ENCODE measurements around the gene CD164L2.

DNA sequence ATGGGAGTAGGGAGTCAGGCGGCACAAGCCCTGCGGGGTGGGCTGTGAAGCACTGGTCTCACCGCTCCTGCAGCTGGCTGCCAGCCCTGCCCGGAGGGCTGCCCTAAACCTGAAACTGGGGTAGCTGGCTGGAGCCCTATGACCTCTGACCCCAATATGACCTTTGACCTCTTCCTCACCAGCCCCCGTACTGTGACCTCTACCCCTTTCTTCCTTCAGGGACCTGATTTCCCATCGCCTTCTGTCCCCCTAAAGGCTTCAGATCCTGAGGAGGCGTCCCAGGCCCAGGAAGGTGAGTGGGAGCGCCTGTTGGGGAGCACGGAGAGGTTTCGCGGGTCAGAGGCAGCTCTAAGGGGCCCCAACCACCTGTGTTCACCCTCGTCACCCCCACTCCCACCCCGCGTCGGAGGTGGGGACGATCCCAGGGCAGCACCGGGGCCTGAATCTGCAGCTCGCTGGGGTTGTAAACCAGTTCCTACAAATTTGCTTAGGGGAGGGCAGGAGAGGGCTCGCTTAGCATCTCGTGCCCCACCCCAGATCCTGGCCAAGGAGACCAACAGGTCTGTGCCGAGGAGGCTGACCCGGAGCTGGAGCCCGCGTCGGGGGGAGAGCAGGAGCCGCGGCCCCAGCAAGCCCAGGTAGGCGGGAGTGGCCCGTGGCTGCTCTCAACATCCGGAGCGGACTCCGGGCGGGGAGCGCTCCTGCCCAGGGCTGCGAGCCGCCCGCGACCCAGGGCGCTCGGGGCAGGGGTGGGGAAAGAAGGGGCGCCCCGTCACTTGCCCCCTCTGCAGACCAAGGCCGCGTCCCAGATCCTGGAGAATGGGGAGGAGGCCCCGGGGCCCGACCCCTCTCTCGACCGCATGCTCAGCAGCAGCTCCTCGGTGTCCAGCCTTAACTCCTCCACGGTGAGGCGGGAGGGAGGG is 34.0 kb downstream of the CD164L2 start:
- TF ChIP-seq, protein P1, sequence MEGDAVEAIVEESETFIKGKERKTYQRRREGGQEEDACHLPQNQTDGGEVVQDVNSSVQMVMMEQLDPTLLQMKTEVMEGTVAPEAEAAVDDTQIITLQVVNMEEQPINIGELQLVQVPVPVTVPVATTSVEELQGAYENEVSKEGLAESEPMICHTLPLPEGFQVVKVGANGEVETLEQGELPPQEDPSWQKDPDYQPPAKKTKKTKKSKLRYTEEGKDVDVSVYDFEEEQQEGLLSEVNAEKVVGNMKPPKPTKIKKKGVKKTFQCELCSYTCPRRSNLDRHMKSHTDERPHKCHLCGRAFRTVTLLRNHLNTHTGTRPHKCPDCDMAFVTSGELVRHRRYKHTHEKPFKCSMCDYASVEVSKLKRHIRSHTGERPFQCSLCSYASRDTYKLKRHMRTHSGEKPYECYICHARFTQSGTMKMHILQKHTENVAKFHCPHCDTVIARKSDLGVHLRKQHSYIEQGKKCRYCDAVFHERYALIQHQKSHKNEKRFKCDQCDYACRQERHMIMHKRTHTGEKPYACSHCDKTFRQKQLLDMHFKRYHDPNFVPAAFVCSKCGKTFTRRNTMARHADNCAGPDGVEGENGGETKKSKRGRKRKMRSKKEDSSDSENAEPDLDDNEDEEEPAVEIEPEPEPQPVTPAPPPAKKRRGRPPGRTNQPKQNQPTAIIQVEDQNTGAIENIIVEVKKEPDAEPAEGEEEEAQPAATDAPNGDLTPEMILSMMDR (tag by site-specific recombination; IDR thresholded peaks at IDR 0.05) = no peak
- TF ChIP-seq, protein P2, sequence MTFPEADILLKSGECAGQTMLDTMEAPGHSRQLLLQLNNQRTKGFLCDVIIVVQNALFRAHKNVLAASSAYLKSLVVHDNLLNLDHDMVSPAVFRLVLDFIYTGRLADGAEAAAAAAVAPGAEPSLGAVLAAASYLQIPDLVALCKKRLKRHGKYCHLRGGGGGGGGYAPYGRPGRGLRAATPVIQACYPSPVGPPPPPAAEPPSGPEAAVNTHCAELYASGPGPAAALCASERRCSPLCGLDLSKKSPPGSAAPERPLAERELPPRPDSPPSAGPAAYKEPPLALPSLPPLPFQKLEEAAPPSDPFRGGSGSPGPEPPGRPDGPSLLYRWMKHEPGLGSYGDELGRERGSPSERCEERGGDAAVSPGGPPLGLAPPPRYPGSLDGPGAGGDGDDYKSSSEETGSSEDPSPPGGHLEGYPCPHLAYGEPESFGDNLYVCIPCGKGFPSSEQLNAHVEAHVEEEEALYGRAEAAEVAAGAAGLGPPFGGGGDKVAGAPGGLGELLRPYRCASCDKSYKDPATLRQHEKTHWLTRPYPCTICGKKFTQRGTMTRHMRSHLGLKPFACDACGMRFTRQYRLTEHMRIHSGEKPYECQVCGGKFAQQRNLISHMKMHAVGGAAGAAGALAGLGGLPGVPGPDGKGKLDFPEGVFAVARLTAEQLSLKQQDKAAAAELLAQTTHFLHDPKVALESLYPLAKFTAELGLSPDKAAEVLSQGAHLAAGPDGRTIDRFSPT (tag by site-specific recombination; IDR thresholded peaks at IDR 0.05) = peak; percentile 39; the same call in 1 of the 2 replicates
- no peak for TF ChIP-seq ZNF274 (IDR thresholded peaks at IDR 0.05; ENCODE audit: low read length)
- TF ChIP-seq ZNF274 (tag by site-specific recombination; IDR thresholded peaks at IDR 0.05; ENCODE audit: borderline replicate concordance) = no peak
- TF ChIP-seq KLF16 (tag by site-specific recombination; IDR thresholded peaks at IDR 0.05) = peak; percentile 74; the same call in 1 of the 2 replicates
- no peak for TF ChIP-seq YY1 (tag by site-specific recombination; IDR thresholded peaks at IDR 0.05)
- no peak; the same call in 1 of the 2 replicates for TF ChIP-seq ZNF335 (tag by site-specific recombination; conservative IDR thresholded peaks at IDR 0.05)
- TF ChIP-seq, protein P3, sequence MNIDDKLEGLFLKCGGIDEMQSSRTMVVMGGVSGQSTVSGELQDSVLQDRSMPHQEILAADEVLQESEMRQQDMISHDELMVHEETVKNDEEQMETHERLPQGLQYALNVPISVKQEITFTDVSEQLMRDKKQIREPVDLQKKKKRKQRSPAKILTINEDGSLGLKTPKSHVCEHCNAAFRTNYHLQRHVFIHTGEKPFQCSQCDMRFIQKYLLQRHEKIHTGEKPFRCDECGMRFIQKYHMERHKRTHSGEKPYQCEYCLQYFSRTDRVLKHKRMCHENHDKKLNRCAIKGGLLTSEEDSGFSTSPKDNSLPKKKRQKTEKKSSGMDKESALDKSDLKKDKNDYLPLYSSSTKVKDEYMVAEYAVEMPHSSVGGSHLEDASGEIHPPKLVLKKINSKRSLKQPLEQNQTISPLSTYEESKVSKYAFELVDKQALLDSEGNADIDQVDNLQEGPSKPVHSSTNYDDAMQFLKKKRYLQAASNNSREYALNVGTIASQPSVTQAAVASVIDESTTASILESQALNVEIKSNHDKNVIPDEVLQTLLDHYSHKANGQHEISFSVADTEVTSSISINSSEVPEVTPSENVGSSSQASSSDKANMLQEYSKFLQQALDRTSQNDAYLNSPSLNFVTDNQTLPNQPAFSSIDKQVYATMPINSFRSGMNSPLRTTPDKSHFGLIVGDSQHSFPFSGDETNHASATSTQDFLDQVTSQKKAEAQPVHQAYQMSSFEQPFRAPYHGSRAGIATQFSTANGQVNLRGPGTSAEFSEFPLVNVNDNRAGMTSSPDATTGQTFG (tag by site-specific recombination; IDR thresholded peaks at IDR 0.05; ENCODE audit: borderline replicate concordance) = no peak
- TF ChIP-seq HOXC10 (CRISPR knock-in tag; IDR thresholded peaks at IDR 0.05) = no peak
- TF ChIP-seq, protein P4, sequence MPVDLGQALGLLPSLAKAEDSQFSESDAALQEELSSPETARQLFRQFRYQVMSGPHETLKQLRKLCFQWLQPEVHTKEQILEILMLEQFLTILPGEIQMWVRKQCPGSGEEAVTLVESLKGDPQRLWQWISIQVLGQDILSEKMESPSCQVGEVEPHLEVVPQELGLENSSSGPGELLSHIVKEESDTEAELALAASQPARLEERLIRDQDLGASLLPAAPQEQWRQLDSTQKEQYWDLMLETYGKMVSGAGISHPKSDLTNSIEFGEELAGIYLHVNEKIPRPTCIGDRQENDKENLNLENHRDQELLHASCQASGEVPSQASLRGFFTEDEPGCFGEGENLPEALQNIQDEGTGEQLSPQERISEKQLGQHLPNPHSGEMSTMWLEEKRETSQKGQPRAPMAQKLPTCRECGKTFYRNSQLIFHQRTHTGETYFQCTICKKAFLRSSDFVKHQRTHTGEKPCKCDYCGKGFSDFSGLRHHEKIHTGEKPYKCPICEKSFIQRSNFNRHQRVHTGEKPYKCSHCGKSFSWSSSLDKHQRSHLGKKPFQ (tag by site-specific recombination; IDR thresholded peaks at IDR 0.05) = no peak
- no peak for TF ChIP-seq ZNF184 (tag by site-specific recombination; IDR thresholded peaks at IDR 0.05)
- TF ChIP-seq ZSCAN18 (tag by site-specific recombination; IDR thresholded peaks at IDR 0.05) = no peak

Measured in HEK293 (cell line).